DND-41 (cell line): ENCODE measurements around the gene ANGPTL5.

Source experiments
- CTCF ChIP-seq: IDR thresholded peaks from 2 replicates; pipeline ENCODE4 v1.5.1; 2012; ENCODE audit warnings: borderline replicate concordance, low read length, moderate library complexity, mild to moderate bottlenecking; ENCODE audit not compliant: poor library complexity, severe bottlenecking; ENCODE audit errors: extremely low read depth
- EZH2 ChIP-seq: IDR thresholded peaks from 3 replicates; pipeline ENCODE4 v1.6.1; 2012; ENCODE audit warnings: borderline replicate concordance, low read depth, mild to moderate bottlenecking, moderate library complexity, low read length, inconsistent platforms; ENCODE audit not compliant: severe bottlenecking

GRCh38 chr11:101889767-101890166 is 26.6 kb downstream of the ANGPTL5 start:
- TF ChIP-seq CTCF (no peak), EZH2 (no peak)
